Measurements from ENCODE around the gene CYSTM1. TPM values are rescaled to one million over a fixed set of nuclear protein-coding genes. Genes with fewer than 3 reads are reported as not detected.

CYSTM1 gene
- total and polyA plus RNA-seq, 2 of the 8 experiments (the other 6 are each of a cell fraction or from before 2014, with no cell fraction given): 25.0 to 47.8 TPM

DNA sequence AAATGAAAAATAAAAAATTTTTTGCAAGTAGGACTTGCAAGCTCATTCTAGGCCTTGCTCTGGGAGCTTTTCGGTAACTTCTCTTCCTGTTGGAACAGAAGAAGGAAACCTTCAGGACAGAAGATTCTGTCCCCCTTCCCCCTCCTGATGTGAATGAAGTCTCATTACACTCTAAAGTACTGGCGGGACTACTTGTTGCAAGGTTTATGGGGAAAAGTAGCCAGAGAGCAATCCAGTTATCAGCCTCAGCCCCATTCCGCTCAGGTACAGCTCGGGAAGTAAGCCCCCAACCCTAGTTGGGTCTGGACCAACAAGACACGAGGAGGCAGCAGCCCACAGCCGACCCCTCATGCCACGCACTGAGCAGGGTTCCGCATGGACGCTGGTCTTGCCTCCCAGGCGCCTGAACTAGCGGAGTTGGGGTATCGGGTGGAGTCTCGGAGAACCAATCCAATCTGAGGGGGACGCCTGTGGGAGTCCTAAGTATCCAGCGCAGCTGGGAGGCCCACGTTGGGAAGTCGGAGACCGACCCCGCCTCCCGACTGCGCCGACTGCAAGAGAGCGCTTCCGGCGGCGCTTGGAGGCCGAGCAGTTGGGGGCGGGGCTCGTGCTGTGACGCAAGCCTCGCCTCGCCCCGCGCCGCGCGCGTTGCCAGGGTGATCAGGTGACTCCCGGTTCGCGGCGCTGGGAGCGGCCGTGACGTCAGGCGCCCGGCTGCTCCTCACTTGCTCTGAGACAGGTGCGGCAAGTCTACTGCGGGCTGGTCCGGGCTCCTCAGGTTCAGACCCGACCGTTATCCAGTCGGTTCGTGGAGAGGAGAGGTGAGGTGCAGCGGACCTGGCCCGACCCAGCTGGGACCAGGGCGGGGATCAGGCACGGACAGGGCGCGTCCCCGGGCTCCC, at the start of gene CYSTM1 (continued):
- TF ChIP-seq RNF2 (IDR thresholded peaks at IDR 0.05; ENCODE audit: borderline replicate concordance, low read depth, low read length, missing control alignments, poor library complexity, severe bottlenecking) (no peak), EP300 (IDR thresholded peaks at IDR 0.05; ENCODE audit: borderline replicate concordance in 1 of 2, low read depth in 2 of 2, low read length in 2 of 2) (0 out of 3 replicates have a peak, but pooled peaks of 1 of the 2 experiments have one; percentile 12), CREB1 (IDR thresholded peaks at IDR 0.05) (peak; percentile 95), NANOG (IDR thresholded peaks at IDR 0.05; ENCODE audit: insufficient read depth, low read depth, low read length, poor library complexity, severe bottlenecking) (peak; percentile 11), JUND (IDR thresholded peaks at IDR 0.05; ENCODE audit: low read length) (no peak; the same call in 1 of the 2 replicates), TCF12 (IDR thresholded peaks at IDR 0.05; ENCODE audit: low read depth, low read length) (0 out of 2 replicates have a peak, but pooled peaks have one; percentile 38), SUZ12 (IDR thresholded peaks at IDR 0.05; ENCODE audit: low read length) (no peak), SIX5 (IDR thresholded peaks at IDR 0.05; ENCODE audit: low read depth, low read length) (no peak), CHD2 (IDR thresholded peaks at IDR 0.05; ENCODE audit: low read length) (no peak), SP1 (IDR thresholded peaks at IDR 0.05; ENCODE audit: low read depth, low read length) (peak; percentile 16; the same call in 1 of the 2 replicates), FOSL1 (IDR thresholded peaks at IDR 0.05; ENCODE audit: insufficient read depth, low read depth, low read length) (no peak), KDM1A (IDR thresholded peaks at IDR 0.05; ENCODE audit: borderline replicate concordance, low read length) (peak; percentile 62; the same call in 1 of the 2 replicates), SIN3A (conservative IDR thresholded peaks at IDR 0.05 in 1 of 2, IDR thresholded peaks at IDR 0.05 in 1 of 2; ENCODE audit: low read depth in 1 of 2, low read length in 2 of 2) (peak; percentile 28 to 65; a peak in 1 of 4 replicates)
- TF ChIP-seq, protein P1, sequence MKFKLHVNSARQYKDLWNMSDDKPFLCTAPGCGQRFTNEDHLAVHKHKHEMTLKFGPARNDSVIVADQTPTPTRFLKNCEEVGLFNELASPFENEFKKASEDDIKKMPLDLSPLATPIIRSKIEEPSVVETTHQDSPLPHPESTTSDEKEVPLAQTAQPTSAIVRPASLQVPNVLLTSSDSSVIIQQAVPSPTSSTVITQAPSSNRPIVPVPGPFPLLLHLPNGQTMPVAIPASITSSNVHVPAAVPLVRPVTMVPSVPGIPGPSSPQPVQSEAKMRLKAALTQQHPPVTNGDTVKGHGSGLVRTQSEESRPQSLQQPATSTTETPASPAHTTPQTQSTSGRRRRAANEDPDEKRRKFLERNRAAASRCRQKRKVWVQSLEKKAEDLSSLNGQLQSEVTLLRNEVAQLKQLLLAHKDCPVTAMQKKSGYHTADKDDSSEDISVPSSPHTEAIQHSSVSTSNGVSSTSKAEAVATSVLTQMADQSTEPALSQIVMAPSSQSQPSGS (IDR thresholded peaks at IDR 0.05; ENCODE audit: low read length): no peak
- TF ChIP-seq, protein P2, sequence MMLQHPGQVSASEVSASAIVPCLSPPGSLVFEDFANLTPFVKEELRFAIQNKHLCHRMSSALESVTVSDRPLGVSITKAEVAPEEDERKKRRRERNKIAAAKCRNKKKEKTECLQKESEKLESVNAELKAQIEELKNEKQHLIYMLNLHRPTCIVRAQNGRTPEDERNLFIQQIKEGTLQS (IDR thresholded peaks at IDR 0.05; ENCODE audit: insufficient read depth, low read depth, low read length): peak; percentile 51; the same call in 1 of the 2 replicates
- TF ChIP-seq, protein P3, sequence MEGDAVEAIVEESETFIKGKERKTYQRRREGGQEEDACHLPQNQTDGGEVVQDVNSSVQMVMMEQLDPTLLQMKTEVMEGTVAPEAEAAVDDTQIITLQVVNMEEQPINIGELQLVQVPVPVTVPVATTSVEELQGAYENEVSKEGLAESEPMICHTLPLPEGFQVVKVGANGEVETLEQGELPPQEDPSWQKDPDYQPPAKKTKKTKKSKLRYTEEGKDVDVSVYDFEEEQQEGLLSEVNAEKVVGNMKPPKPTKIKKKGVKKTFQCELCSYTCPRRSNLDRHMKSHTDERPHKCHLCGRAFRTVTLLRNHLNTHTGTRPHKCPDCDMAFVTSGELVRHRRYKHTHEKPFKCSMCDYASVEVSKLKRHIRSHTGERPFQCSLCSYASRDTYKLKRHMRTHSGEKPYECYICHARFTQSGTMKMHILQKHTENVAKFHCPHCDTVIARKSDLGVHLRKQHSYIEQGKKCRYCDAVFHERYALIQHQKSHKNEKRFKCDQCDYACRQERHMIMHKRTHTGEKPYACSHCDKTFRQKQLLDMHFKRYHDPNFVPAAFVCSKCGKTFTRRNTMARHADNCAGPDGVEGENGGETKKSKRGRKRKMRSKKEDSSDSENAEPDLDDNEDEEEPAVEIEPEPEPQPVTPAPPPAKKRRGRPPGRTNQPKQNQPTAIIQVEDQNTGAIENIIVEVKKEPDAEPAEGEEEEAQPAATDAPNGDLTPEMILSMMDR (IDR thresholded peaks at IDR 0.05; ENCODE audit: control extremely low read depth in 1 of 3, insufficient read depth in 1 of 3, low read depth in 1 of 3, low read length in 3 of 3): no peak

Measured in H1 (cell line).